DND-41 (cell line): ENCODE data around the gene SIDT2.

Experiments used
- ATAC-seq: fragments of 200-7000 bp; cut with Tn5 transposase; 3 replicates; pipeline ENCODE4 v1.9.1; 2021; ENCODE audit warnings: low read depth; ENCODE audit not compliant: insufficient read depth
- DNase-seq: peaks from one replicate; pipeline ENCODE4 v3.0.0-alpha.2; 2020
- H2AFZ ChIP-seq: 2 replicates; pipeline ENCODE4 v1.6.0; 2012; ENCODE audit warnings: low read depth, low read length
- H3K27ac ChIP-seq: 2 replicates; pipeline ENCODE4 v1.5.1; 2012; ENCODE audit warnings: low read length, inconsistent platforms
- H3K27me3 ChIP-seq: fragments of 200-600 bp; sonication (generic); 2 replicates; pipeline ENCODE4 v1.6.0; 2012; ENCODE audit warnings: low read length, mild to moderate bottlenecking, inconsistent platforms; ENCODE audit not compliant: insufficient read depth, poor library complexity
- H3K36me3 ChIP-seq: 2 replicates; pipeline ENCODE4 v1.5.1; 2012; ENCODE audit warnings: low read length, inconsistent platforms; ENCODE audit not compliant: insufficient read depth
- H3K4me1 ChIP-seq: 2 replicates; pipeline ENCODE4 v1.5.1; 2012; ENCODE audit warnings: mild to moderate bottlenecking, low read length; ENCODE audit not compliant: insufficient read depth
- H3K4me2 ChIP-seq: 2 replicates; pipeline ENCODE4 v1.6.0; 2012; ENCODE audit warnings: mild to moderate bottlenecking, moderate library complexity, low read length, inconsistent platforms; ENCODE audit not compliant: insufficient read depth
- H3K4me3 ChIP-seq, 2 experiments: fragments of 200-600 bp in 1 of 2; shearing (Covaris generic) in 1 of 2; 2 replicates each; pipeline ENCODE4 v1.5.1; 2012 to 2016; ENCODE audit warnings: inconsistent platforms in 2 of 2, low read length in 2 of 2, mild to moderate bottlenecking in 2 of 2, low read depth in 1 of 2, moderate library complexity in 1 of 2
- H3K79me2 ChIP-seq: 2 replicates; pipeline ENCODE4 v1.6.0; 2012; ENCODE audit warnings: low read length, inconsistent platforms; ENCODE audit not compliant: insufficient read depth
- H3K9ac ChIP-seq: 2 replicates; pipeline ENCODE4 v1.6.0; 2012; ENCODE audit warnings: low read depth, mild to moderate bottlenecking, inconsistent platforms, low read length, moderate library complexity
- H3K9me3 ChIP-seq: 2 replicates; pipeline ENCODE4 v1.5.1; 2012; ENCODE audit warnings: low read length, moderate library complexity, mild to moderate bottlenecking, inconsistent platforms; ENCODE audit not compliant: insufficient read depth, severe bottlenecking
- H4K20me1 ChIP-seq: 2 replicates; pipeline ENCODE4 v1.6.0; 2012; ENCODE audit warnings: low read length; ENCODE audit not compliant: insufficient read depth
- CTCF ChIP-seq: IDR thresholded peaks from 2 replicates; pipeline ENCODE4 v1.5.1; 2012; ENCODE audit warnings: borderline replicate concordance, low read length, moderate library complexity, mild to moderate bottlenecking; ENCODE audit not compliant: poor library complexity, severe bottlenecking; ENCODE audit errors: extremely low read depth
- EZH2 ChIP-seq: IDR thresholded peaks from 3 replicates; pipeline ENCODE4 v1.6.1; 2012; ENCODE audit warnings: borderline replicate concordance, low read depth, mild to moderate bottlenecking, moderate library complexity, low read length, inconsistent platforms; ENCODE audit not compliant: severe bottlenecking

Gene SIDT2

GRCh38 chr11:117160826-117161225, 17.7 kb upstream of the SIDT2 start:
- Histone ChIP-seq H2AFZ (no peak overlapping the region), H3K4me2 (no peak overlapping the region), H3K4me1 (no peaks in the 10 kb centered on the region), H3K9ac (no peak overlapping the region), H4K20me1 (peaks cover 44% of the 10 kb centered on the region), H3K9me3 (no peaks in the 10 kb centered on the region), H3K79me2 (peaks cover 65% of the 10 kb centered on the region), H3K4me3 (no peak overlapping the region), H3K36me3 (peaks cover 86% of the 10 kb centered on the region), H3K27me3 (no peaks in the 10 kb centered on the region), H3K27ac (no peak overlapping the region)
- ATAC-seq (no peak), DNase-seq (no peak)
- TF ChIP-seq EZH2 (no peak), CTCF (no peak)

GRCh38 chr11:117166491-117166890, 12.1 kb upstream of the SIDT2 start:
- H3K9me3 ChIP-seq = no peaks in the 10 kb centered on the region
- no peak overlapping the region for H3K27ac ChIP-seq
- H3K4me2 ChIP-seq = no peak overlapping the region
- no peaks in the 10 kb centered on the region for H3K27me3 ChIP-seq
- H3K79me2 ChIP-seq = peaks cover 20% of the 10 kb centered on the region; the same call in 1 of the 2 replicates
- H3K4me1 ChIP-seq = no peaks in the 10 kb centered on the region
- no peak overlapping the region for H3K9ac ChIP-seq
- H3K36me3 ChIP-seq = peaks cover 95% of the 10 kb centered on the region
- peaks cover 17% of the 10 kb centered on the region for H4K20me1 ChIP-seq
- DNase-seq (no peak), ATAC-seq (no peak)
- H2AFZ ChIP-seq = no peak overlapping the region
- TF ChIP-seq EZH2 (no peak), CTCF (no peak)
- H3K4me3 ChIP-seq = no peak overlapping the region

GRCh38 chr11:117169736-117170135, 8.8 kb upstream of the SIDT2 start:
- Histone ChIP-seq H3K27ac (no peak overlapping the region), H3K27me3 (no peaks in the 10 kb centered on the region), H3K79me2 (peaks cover 9% of the 10 kb centered on the region; the same call in 1 of the 2 replicates), H4K20me1 (peaks cover 11% of the 10 kb centered on the region), H3K4me3 (no peak overlapping the region), H2AFZ (no peak overlapping the region), H3K36me3 (peaks cover 70% of the 10 kb centered on the region), H3K4me1 (no peaks in the 10 kb centered on the region), H3K9me3 (no peaks in the 10 kb centered on the region), H3K4me2 (no peak overlapping the region), H3K9ac (no peak overlapping the region)
- TF ChIP-seq CTCF = no peak
- no peak for TF ChIP-seq EZH2
- DNase-seq = no peak
- ATAC-seq = no peak

- H3K9me3 ChIP-seq = no peaks in the 10 kb centered on the region
- no peak overlapping the region for H3K27ac ChIP-seq
- H2AFZ ChIP-seq = no peak overlapping the region
- no peak overlapping the region for H3K9ac ChIP-seq
- no peaks in the 10 kb centered on the region for H3K4me1 ChIP-seq
- no peak overlapping the region for H3K4me2 ChIP-seq
- DNase-seq (no peak), ATAC-seq (no peak)
- H3K36me3 ChIP-seq = peaks cover 67% of the 10 kb centered on the region
- no peak overlapping the region for H3K4me3 ChIP-seq
- TF ChIP-seq EZH2 (no peak), CTCF (no peak)
- no peaks in the 10 kb centered on the region for H3K27me3 ChIP-seq
- H3K79me2 ChIP-seq = peaks cover 9% of the 10 kb centered on the region; the same call in 1 of the 2 replicates
- peaks cover 11% of the 10 kb centered on the region for H4K20me1 ChIP-seq
These were observed 8.3 kb upstream of the SIDT2 start for GRCh38 chr11:117170210-117170609.
